Measurements from ENCODE around the gene NEU2.
"Not testable (repeated sequence)": the region's sequence is repeated elsewhere in the genome, so short reads cannot be mapped to it uniquely, and the experiment has no call there.

Gene NEU2

DNA sequence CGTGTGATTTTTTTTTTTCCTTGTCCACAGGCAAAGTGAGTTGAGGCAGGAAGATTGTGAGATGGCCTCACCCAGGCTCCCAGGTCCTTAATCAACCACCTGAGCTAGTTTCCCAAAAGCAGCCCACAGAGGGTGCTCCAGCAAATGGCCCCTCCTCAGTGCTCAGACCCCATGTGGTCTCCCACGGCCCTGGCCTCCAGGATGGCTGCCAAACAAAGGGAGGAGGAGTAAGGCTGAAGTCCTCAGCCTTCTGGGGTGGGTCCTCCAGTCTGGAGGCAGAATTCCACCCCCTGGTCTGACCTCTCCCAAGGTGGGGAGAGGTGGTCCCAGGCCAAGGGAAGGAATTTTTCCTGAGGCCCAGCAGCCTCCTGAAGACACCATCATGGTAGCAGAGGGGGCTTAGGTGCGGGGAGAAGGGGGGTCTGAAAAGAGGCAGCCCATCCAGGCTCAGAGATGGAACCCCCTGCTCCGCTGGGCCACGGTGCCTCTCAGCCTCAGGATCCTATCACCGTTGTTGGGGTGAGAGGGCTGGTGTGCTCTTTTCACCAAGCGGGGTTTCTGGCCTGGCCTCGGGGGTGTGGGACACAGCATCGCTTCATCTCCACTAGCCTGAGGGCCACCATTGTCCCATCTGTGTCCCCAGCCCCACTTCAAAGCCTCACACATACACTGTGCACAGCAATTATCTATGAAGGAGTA, 21.8 kb upstream of the NEU2 start:
- no peak for DNase-seq (ENCODE audit: low read depth)

DNA sequence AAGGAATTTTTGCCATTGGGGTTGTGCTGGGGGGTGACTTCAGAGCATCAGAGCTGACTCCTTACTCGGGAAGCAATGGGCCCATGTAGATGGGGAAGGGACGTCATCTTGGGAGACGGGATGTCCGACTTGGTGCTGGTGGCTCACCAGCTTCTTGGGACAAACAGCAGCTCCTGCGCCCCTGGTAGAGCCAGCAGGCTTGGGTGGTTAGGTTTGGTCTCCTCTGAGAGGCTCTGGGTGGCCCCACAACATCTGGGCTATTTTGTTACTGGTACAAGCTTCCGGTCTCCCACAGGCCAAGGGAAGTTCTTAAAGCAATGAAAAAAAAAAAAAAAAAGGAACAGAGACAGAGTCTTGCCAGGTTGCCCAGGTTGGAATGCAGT, 21.2 kb upstream of the NEU2 start:
- DNase-seq (ENCODE audit: low read depth), result no peak

DNA sequence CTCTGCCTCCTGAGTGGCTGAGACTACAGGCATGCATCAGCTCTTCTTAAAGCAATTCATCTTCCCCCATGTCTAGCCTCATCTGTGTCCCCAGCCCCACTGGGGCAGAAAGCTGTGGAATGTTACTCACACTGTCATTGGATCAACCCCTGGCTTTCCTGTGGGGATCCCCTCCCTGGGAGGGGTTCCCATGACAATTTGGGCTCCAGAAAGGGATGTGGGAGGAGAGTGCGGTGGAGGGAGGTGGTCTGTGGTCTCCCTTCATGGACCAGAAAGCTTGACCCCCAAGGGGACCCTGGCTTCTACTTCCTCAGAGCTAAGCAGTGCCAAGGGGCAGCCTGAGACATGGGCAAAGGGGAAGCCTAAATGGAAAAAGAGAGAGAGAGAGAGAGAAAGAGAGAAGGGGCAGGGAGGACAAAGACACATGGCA, 20.8 kb upstream of the NEU2 start:
- DNase-seq (ENCODE audit: low read depth), result no peak

DNA sequence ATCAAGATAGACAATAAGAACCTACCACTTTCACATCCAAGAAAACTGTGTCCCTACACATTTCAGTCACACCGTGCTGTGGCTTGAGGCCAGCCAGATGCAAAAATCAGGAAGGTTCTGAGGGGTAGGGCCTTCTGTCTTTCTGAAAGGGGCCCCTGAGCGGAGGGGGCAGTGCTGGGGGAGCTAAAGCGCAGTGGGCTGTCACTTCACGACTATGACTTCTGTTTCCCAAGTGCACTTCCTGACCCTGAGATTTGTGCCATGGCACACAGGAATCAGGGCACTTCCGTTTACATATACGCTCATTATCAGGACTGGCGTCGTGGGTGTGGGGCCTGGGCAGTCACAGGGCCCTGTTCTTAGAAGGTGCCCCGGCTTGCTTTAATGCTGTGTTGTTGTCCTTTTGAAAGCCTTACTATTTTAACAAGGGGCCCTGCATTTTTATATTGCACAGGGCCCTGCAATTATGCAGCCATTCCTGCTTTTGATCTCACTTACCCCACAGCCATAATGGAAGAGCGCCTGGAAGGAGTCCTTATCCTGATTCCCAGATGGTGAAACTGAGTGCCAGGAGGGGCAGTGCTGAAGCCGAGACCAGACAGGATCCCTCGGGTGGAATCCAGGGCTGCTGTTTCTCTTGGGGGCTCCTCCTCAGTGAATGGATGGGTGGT, 20.0 kb upstream of the NEU2 start:
- DNase-seq (ENCODE audit: low read depth), result no peak

DNA sequence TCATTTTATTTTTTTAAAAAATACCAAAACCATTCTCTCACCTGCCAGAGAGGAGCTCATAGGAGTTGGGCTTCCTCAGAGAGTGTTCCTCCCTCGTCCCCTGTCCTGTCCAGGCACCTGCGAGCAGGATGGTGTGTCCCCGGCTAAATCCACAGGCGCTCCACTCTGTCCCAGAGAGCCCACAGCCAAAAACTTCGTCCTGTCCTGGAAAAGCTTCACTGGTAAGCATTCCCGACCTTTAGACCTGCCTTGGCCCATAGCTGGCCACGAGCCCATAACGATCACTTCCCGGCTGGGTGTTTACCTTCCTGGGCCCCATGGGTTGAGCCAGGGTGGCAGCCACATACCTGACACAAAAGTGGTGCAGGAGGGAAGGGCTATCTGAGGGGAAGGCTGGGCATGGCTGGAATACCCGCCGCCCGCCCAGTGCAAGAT, 19.4 kb upstream of the NEU2 start, which contains the start of gene NGEF:
TSS of gene NGEF (minus strand) at position 230 of the 435 bp plus-strand sequence. CDS start 38,366 bp downstream, outside the sequence.
- no peak for DNase-seq (ENCODE audit: low read depth)

DNA sequence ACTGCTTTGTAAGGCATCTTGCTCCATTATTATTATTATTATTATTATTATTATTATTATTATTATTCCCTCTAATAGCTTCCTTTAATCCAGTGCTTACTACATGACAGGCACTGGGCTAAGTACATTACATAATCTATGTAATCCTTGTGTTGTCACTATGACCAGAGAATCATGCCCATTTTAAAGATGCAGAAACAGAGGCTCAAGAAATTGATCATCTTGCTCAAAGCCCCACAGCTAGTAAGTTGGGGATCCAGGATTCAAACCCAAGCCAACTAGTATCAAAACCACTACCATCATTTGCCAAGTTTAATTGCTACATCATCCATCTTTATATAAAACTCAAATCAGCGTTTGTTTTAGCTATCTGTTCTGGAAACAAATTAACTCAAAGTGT, 18.8 kb upstream of the NEU2 start:
- DNase-seq (ENCODE audit: low read depth), result no peak

DNA sequence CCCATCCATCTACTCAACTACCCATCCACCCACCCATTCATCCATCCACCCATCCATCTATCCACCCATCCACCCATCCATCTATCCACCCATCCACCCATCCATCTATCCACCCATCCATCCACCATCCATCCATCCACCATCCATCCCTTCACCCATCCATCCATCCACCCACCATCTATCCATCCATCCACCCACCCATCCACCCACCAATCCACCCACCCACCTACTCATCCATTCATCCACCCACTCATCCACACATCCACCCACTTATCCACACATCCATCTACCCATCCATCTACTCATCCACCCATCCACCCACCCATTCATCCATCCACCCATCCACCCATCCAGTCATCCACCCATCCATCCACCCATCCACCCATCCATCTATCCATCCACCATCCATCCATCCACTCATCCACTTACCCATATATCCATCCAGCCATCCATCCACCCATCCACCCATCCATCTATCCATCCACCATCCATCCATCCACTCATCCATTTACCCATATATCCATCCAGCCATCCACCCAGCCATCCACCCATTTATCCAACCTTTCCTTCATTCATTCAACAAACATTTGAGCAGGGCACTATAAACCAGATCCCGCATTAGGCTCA, 17.3 kb upstream of the NEU2 start:
- DNase-seq (ENCODE audit: low read depth), result no peak

DNA sequence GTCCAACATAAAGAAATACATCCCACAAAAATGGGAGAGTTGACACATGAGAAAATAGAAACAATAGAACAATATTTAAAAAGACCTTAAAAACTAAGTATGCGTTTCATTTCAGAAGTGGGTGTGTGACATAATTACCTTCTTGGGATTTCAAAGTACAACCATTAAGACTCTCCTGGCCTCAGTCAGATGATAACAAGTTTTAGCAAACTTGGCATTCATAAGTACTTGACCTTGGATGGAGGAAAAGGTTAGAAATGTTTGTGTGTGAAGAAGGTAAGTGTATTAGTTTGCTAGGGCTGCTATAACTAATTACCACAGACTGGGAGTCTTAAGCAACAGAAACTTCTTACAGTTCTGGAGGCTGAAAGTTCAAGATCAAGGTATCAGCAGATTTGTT, 14.5 kb upstream of the NEU2 start:
- DNase-seq (ENCODE audit: low read depth), result no peak

DNA sequence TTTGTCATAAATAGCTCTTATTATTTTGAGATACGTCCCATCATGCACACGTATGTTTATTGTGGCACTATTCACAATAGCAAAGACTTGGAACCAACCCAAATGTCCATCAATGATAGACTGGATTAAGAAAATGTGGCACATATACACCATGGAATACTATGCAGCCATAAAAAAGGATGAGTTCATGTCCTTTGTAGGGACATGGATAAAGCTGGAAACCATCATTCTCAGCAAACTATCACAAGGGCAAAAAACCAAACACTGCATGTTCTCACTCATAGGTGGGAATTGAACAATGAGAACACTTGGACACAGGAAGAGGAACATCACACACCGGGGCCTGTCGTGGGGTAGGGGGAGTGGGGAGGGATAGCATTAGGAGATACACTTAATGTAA, 12.9 kb upstream of the NEU2 start:
- DNase-seq (ENCODE audit: low read depth), result not testable (repeated sequence)

DNA sequence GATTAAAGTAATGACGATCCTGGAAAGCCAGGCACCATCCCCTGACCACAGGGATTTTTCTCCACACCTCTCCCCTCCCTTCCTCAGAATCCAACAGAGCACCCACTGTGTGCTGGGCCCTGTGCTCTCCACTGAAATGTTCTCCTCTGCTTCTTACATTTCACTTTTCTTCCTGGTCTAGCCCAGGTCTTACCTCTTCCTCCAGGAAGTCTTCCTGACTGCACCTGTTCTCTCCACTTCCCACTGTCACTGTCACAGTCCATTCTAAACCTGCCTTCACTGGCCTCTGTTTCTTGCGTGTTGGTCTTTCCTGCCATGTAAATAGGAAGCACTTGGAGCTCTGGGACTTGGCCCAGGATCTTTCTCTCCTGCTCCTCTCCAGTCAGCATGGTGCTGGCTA, 12.0 kb upstream of the NEU2 start:
- no peak for DNase-seq (ENCODE audit: low read depth)

DNA sequence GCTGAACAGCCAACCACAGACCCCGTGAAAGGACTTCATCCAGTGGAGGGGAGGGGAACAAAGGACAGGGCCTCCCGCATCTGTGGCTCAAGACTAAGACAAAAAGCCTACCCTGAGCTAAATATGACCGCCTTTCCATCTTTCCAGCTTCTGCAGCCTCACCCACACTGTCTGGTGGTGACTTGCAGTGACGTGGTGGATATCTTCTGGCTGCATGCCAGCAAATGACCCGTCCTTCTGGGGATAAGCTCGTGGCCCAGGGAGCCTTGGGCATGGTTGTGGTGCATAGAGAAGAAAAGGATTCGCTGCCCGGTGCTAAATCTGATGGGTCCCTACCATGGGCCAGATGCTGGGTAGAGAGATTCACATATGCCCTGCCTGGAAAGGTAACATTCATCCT, 10.7 kb upstream of the NEU2 start:
- DNase-seq (ENCODE audit: low read depth), result no peak

DNA sequence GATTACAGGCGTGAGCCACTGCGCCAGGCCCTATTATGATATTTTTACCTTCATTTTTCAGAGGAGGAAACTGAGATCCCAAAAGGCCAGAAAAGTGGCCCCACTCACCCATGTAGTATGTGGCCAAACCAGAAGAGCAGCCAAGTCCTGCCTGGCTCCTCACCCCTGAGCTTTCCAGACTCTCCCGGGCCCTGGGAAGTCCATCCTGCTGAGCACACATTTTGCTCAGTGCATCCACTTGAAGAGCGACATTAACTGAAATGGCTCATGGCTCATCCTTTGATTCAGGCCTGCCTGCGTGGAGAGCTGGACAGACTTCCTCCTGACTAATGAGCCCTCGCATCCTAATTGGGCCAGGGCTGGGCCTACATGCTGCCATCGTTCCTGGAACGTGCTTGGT, 9.9 kb upstream of the NEU2 start:
- DNase-seq (ENCODE audit: low read depth), result no peak

DNA sequence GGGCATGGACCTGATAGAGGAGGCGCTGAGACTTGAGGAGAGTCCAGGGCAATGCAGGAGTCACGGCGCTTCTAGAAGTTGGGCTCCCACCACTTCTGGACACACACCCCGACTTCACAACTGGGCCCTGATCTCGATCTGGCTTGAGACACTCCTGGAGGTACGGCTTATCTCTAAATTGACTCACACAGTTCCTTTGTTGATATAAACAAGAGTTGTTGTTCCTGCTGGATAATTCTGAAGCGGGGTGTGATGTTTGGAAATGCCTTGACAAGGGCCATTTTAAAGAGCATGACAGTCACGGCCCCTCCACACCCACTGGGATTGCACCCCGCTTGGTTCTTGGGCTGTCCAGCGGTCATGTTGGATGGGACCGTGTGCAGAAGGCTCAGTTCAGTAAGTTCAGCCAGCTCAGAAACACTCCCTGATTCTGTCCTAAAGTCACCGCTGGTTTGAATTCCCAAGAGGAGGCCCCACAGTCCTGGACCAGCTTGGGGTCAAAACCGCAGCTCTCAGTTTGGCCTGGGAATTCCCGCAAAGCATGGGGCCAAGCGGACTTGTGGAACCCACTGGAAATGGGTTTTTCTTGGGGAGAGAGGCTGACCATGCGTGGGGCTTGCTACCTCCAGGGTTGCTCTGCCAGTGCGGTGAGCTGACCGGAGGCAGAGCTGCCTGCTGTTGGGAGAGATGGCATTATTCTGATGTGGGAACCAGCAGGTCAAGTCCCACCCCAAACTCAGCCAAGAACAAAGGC, 9.3 kb upstream of the NEU2 start:
- no peak for DNase-seq (ENCODE audit: low read depth)

DNA sequence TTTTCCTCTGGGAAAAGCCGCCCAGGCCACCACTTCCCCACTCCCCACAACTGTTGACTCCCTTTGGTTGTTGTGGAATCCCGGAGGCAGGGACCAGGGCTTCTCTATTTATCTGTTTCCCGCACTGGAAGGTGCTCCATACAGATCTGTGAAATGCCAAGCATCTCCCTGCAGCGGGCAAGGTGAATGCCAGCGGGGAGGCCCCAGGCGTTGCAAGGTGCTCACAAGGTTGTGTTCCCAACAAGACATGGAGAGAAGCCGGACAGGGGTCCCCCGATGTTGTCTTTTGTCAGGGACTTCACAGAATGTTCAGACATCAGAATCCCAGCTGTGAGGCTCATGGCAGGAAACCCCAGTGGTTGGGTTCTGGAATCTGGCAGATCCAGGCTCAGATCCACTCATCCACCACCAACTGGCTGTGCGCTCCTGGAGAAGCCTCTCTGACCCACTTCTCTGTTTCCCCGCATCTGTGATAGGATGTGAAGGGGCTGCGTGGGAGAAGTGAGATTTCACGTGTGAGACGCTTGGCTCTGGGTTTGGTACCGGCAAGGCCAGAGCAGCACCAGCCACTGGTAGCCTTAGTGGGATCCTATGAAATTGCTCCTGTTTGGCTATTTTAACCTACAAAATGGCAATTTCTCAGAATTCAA, 8.6 kb upstream of the NEU2 start:
- DNase-seq (ENCODE audit: low read depth), result no peak

DNA sequence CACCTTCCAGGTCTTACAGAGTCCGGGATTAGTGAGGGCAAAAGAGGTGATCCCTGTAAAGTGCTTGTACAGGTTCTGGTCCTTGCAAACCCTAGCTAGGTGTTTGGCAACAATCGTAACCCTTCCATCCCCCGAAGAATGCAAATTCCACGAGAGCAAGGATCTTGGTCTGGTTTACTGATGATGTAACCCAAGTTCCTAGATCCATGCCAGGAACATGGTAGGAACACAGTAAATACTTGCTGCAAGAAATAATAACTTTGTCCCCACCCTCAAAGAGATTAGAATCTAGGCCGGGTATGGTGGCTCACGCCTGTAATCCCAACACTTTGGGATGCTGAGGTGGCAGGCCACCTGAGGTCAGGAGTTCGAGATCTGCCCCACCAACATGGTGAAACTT, 6.8 kb upstream of the NEU2 start:
- no peak for DNase-seq (ENCODE audit: low read depth)

DNA sequence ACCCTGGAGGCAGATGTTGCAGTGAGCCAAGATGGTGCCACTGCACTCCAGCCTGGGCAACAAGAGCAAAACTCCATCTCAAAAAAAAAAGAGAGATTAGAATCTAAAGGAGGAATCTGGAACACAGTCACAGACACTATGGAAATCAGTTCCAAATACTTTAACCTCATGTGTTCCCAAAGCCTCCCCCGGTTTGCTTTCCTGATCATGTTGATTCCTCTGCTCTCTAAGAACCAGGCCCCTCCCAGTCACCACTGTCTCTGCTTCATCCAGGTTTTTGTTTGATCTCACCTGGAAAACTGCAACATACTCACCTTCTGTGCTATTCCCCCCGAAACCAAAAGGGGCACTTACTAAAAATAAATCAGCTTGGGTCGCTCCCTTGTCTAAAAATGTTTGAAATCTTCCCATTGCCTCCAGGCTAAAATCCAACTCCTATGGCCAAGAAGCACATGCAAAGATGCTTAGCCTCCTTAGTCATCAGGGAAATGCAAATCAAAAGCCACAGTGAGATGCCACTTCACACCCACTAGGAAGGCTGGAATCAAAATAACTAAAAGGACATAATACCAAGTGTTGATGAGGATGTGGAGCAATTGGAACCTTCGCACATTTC, 6.2 kb upstream of the NEU2 start:
- DNase-seq (ENCODE audit: low read depth), result no peak

DNA sequence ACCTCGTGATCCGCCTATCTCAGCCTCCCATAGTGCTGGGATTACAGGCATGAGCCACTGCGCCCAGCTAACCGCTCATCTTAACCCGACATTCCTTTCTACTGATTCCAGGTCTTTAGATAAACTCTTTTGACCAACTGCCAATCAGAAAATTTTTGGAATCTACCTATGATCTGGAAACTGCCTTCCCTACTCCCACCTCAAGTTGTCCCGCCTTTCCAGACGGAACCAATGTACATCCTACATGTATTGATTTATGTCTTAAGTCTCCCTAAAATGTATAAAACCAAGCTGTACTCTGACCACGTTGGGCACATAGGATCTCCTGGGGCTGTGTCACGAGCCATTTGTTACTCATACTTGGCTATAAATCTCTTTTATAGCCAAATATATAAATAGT, 3.2 kb upstream of the NEU2 start:
- DNase-seq (ENCODE audit: low read depth), result no peak

DNA sequence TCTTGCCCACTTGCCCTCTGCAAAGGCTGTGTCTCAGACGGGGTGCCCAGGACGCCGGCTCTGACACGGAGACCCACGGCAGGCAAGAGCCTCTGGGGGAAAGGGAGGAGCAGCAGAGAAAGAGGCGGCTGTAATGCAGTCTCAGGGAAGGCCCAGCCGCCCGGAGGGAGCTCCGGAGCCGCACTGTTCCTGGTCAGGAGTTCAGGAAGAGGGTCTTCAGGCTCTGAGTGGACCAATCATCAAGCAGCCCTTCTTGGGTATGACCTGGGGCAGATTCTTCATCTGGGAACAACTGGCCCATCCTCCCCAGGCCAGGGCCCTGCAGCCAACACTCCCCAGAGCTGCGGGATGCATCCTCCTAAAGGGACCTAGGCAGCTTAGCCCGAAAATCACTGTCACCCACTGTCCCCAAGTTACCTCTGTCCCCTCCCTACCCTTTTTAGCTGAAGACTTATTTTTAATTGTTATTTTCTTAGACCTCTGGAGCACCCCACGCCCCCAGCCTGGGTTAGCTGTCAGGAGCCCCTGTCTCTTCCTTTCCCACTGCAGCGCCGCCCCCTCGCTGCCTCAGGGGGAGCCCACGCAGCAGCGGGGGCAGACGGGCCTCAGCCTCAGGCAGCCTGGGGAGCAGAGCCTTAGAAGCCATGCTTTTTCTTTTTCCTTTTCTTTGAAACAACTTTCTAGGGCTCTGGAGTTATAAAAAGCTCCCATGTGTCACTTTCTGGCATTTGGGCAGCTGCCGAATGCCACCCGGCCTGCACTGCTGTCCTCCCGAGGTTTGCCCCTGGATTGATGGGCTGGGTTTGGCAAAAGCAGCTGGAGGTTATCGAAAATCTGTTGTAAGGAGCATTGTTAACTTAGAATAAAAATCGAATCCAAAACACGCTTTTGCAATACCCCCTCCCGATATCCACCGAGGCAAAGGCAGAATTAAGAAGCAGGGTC, 644 bp upstream of the NEU2 start:
- no peak for DNase-seq (ENCODE audit: low read depth)

DNA sequence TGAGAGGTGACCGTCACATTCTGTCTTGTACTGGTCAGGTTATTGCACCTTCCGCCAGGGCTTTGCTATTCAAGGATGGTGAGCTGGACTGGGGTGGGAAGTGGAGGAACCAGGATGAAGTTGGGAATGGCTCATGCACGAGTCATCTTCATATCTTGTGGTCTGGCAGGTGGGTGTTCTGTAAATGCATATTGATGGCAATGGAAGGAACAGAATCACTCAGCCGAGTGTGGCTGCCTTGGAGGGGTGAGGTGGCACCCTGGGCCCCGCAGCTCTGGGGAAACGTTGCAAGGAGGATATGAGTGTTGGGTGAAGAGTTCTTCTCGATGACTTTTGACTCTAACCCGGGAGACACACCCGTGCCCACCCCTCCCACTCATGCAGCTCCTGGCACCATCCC, 1.2 kb downstream of the NEU2 start:
- DNase-seq (ENCODE audit: low read depth), result no peak

DNA sequence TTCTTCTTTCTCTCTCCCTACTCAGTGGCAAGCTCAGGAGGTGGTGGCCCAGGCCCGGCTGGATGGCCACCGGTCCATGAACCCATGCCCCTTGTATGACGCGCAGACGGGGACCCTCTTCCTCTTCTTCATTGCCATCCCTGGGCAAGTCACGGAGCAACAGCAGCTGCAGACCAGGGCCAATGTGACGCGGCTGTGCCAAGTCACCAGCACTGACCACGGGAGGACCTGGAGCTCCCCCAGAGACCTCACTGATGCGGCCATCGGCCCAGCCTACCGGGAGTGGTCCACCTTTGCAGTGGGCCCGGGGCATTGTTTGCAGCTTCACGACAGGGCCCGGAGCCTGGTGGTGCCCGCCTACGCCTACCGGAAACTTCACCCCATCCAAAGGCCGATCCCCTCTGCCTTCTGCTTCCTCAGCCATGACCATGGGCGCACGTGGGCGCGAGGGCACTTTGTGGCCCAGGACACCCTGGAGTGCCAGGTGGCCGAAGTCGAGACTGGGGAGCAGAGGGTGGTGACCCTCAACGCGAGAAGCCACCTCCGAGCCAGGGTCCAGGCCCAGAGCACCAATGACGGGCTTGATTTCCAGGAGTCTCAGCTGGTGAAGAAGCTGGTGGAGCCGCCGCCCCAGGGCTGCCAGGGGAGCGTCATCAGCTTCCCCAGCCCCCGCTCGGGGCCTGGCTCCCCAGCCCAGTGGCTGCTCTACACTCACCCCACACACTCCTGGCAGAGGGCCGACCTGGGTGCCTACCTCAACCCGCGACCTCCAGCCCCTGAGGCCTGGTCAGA, 1.8 kb downstream of the NEU2 start:
- no peak for DNase-seq (ENCODE audit: low read depth)
